Epidermal melanocyte (primary cell): ENCODE results near the gene ZNF236.
"Not testable (repeated sequence)": the region's sequence is repeated elsewhere in the genome, so short reads cannot be mapped to it uniquely, and the experiment has no call there.

Source experiments
- DNase-seq: peaks from one replicate; pipeline ENCODE4 v3.0.0; 2011; ENCODE audit warnings: low spot score; ENCODE audit not compliant: insufficient read length

The ZNF236 gene

GRCh38 chr18:76985156-76985950, 163.0 kb downstream of the ZNF236 start:
- no peak for DNase-seq

- DNase-seq: no peak
These were observed 163.5 kb downstream of the ZNF236 start for GRCh38 chr18:76985951-76986236.

- DNase-seq: no peak
These were observed 164.0 kb downstream of the ZNF236 start for GRCh38 chr18:76986406-76986805.

GRCh38 chr18:76988031-76988826, 165.9 kb downstream of the ZNF236 start:
- DNase-seq: no peak

GRCh38 chr18:76988827-76989646, 166.7 kb downstream of the ZNF236 start:
- no peak for DNase-seq

GRCh38 chr18:76989647-76990190, 167.4 kb downstream of the ZNF236 start:
- DNase-seq: no peak

- DNase-seq: not testable (repeated sequence)
These were observed 168.1 kb downstream of the ZNF236 start for GRCh38 chr18:76990343-76991020.

GRCh38 chr18:76991021-76991688, 168.8 kb downstream of the ZNF236 start:
- no peak for DNase-seq

- no peak for DNase-seq
These were observed 170.1 kb downstream of the ZNF236 start for GRCh38 chr18:76992226-76993084.

- DNase-seq: no peak
These were observed 170.7 kb downstream of the ZNF236 start for GRCh38 chr18:76993085-76993382.

- no peak for DNase-seq
These were observed 171.2 kb downstream of the ZNF236 start for GRCh38 chr18:76993573-76993972.

GRCh38 chr18:76994086-76994654, 171.8 kb downstream of the ZNF236 start:
- DNase-seq: no peak

GRCh38 chr18:76995896-76996295, 173.5 kb downstream of the ZNF236 start:
- no peak for DNase-seq

- DNase-seq: no peak
These were observed 174.1 kb downstream of the ZNF236 start for GRCh38 chr18:76996429-76996828.

- no peak for DNase-seq
These were observed 175.8 kb downstream of the ZNF236 start for GRCh38 chr18:76997951-76998808.

GRCh38 chr18:76999077-76999476, 176.7 kb downstream of the ZNF236 start:
- no peak for DNase-seq

- DNase-seq: peak; percentile 67
These were observed 178.2 kb downstream of the ZNF236 start for GRCh38 chr18:77000527-77000926.

- DNase-seq: no peak
These were observed 178.7 kb downstream of the ZNF236 start for GRCh38 chr18:77001041-77001440.
